Measurements from ENCODE around the gene GATD1. TPM values are rescaled to one million over a fixed set of nuclear protein-coding genes. Genes with fewer than 3 reads are reported as not detected.

Gene GATD1
- total and polyA plus RNA-seq, 9 of the 15 experiments (the other 6 are each of a cell fraction or from before 2014, with no cell fraction given) = 2.8 to 144 (median 36.9) TPM

- TF ChIP-seq MAZ (CRISPR knock-in tag; conservative IDR thresholded peaks at IDR 0.05 in 1 of 2, IDR thresholded peaks at IDR 0.05 in 1 of 2) = peak in 1 of 2 experiments; percentile 27; a peak in 1 of 4 replicates
- TF ChIP-seq ZBTB33 (CRISPR knock-in tag; IDR thresholded peaks at IDR 0.05) = peak; percentile 73
- peak; percentile 63 for TF ChIP-seq MYC (IDR thresholded peaks at IDR 0.05; ENCODE audit: low read depth, low read length)
- no peak for TF ChIP-seq MYC (CRISPR knock-in tag; IDR thresholded peaks at IDR 0.05; ENCODE audit: borderline replicate concordance, low read depth)
- TF ChIP-seq SMC3 (conservative IDR thresholded peaks at IDR 0.05; ENCODE audit: insufficient read depth, low read depth, low read length) = peak; percentile 57
- TF ChIP-seq TFAP4 (CRISPR knock-in tag; IDR thresholded peaks at IDR 0.05; ENCODE audit: borderline replicate concordance) = 0 out of 2 replicates have a peak, but pooled peaks have one; percentile 6
- no peak for TF ChIP-seq ZNF174 (CRISPR knock-in tag; IDR thresholded peaks at IDR 0.05)
- no peak for TF ChIP-seq ZNF76 (CRISPR knock-in tag; IDR thresholded peaks at IDR 0.05; ENCODE audit: borderline replicate concordance)
- TF ChIP-seq ETV6 (IDR thresholded peaks at IDR 0.05; ENCODE audit: borderline replicate concordance in 1 of 2, low read depth in 2 of 2, low read length in 1 of 2) = no peak
- 0 out of 2 replicates have a peak, but pooled peaks have one; percentile 13 for TF ChIP-seq ETV6 (CRISPR knock-in tag; IDR thresholded peaks at IDR 0.05; ENCODE audit: borderline replicate concordance)
- TF ChIP-seq ZNF140 (CRISPR knock-in tag; IDR thresholded peaks at IDR 0.05) = no peak
- no peak for TF ChIP-seq CREB1 (IDR thresholded peaks at IDR 0.05)
- 0 out of 2 replicates have a peak, but pooled peaks have one; percentile 11 for TF ChIP-seq CREB1 (CRISPR knock-in tag; IDR thresholded peaks at IDR 0.05)
- no peak for TF ChIP-seq POLR2AphosphoS2 (IDR thresholded peaks at IDR 0.05; ENCODE audit: low read length)
- peak; percentile 42; the same call in 1 of the 2 replicates for TF ChIP-seq PHF8 (IDR thresholded peaks at IDR 0.05; ENCODE audit: borderline replicate concordance, low read length)
- no peak for TF ChIP-seq NBN (IDR thresholded peaks at IDR 0.05; ENCODE audit: low read depth)
- peak; percentile 39 to 61; a peak in 1 of 4 replicates for TF ChIP-seq UBTF (IDR thresholded peaks at IDR 0.05; ENCODE audit: borderline replicate concordance in 1 of 2, low read depth in 2 of 2, low read length in 2 of 2)
- no peak for TF ChIP-seq MITF (IDR thresholded peaks at IDR 0.05)
- TF ChIP-seq CREM (IDR thresholded peaks at IDR 0.05; ENCODE audit: low read depth) = peak; percentile 13; the same call in 1 of the 2 replicates
Observed at GRCh38 chr11:798093-798713, 20.9 kb upstream of the GATD1 start, which contains the start of gene SLC25A22 (continued).

All from K562 (cell line).